NCI-H2081 (cell line): ENCODE measurements around the gene PTPRT.

Experiments used
- DNase-seq, 2 experiments: peaks; one replicate each; lab custom pipeline; 2025; lab: John Stamatoyannopoulos, UW

The PTPRT gene

DNA sequence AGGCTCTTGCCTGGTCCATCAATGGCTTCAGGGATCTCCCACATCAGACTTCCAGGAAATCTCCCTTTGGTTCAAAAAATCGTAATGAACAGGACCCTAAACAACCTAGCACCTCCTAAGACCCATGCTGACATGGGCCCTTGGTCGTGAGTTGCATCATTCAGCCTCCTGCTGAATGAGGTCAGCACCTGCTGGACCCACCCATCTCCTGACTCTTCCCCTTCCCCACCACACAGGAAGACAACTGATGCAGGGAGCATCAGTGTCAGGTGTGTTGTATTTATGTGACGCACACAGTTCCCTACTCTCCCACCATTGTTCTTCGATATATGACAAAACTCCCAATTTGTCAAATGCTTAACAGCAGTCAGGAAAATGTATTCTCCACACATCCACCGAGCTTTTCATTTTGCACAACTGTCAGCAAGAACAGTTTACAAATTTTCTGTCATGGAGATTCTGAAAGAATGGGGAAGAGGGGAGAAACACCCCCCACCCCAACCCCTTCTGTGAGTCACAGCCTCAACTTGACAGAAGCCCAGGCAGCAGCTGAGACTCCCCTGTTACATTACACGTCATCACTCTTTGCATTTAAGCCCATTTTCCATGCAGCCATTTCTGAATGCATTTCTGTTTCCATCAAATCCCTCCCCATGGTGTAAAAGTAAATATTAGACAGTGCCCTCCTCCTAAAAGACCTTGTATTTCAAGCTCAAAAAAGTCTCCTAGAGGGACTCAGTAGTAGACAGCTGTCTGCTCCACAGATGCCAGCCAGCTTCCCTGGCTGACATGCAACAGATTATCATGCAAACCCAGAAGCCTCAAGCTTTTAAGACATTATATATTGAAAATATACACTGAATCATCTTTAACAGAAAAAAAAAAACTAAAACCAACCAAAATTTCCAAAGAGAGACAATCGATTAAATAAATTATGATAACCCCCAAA, 577.5 kb downstream of the PTPRT start:
- no peak for DNase-seq

DNA sequence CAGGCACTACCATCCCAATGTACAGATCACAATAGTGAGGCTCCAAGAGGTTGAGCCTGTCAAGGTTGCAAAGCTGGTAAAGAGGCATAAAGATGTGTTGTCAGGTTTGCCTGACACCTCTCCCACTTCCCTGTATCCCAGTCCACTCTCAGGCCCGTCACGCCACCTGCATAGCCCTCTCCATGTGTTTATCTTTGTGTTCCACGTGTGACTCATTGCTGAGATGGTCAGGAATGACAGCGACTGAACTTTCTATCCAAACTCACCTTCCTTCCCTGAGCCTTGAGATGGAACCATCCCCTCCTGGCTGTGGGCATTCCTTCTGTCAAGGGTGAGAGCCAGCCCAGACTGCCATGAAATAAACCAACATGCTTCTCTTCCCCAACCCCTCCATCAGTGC, 578.3 kb downstream of the PTPRT start:
- no peak for DNase-seq

DNA sequence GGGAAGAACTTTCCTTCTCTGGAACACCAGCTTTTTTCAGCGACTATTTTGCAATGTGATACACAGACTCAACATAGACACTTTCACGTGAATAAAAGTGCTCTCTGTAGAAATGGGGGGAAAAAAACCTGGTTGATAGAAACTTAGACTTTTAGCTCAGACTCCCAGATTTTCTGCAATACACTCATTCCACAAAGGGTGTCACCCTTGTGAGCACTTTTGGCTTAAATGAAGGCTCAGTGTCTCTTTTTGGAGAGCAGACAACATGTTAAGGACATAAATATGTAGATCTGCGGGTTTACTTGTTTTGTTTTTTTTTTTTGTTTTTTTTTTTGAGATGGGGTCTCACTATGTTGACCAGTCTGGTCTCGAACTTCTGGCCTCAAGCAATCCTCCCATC, 579.6 kb downstream of the PTPRT start:
- DNase-seq, result no peak

DNA sequence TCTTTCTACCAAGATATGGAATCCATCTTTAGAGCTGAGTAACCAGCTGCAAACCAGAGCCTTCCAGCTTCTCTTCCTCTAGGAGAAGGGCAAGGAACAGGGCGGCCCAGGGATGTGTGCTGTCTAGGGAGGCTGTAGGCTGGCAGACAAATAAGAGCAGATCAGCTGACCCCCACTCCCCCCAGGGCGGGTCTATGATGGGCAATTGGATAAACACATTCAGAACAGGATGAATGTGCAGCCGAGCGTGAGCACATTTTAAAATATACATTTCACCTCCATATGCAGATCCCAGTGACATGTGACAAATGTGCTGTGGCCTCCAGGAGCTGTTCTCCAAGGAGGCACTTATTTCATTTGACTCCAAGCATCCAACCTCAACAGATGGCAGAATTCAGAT, 580.1 kb downstream of the PTPRT start:
- no peak for DNase-seq

DNA sequence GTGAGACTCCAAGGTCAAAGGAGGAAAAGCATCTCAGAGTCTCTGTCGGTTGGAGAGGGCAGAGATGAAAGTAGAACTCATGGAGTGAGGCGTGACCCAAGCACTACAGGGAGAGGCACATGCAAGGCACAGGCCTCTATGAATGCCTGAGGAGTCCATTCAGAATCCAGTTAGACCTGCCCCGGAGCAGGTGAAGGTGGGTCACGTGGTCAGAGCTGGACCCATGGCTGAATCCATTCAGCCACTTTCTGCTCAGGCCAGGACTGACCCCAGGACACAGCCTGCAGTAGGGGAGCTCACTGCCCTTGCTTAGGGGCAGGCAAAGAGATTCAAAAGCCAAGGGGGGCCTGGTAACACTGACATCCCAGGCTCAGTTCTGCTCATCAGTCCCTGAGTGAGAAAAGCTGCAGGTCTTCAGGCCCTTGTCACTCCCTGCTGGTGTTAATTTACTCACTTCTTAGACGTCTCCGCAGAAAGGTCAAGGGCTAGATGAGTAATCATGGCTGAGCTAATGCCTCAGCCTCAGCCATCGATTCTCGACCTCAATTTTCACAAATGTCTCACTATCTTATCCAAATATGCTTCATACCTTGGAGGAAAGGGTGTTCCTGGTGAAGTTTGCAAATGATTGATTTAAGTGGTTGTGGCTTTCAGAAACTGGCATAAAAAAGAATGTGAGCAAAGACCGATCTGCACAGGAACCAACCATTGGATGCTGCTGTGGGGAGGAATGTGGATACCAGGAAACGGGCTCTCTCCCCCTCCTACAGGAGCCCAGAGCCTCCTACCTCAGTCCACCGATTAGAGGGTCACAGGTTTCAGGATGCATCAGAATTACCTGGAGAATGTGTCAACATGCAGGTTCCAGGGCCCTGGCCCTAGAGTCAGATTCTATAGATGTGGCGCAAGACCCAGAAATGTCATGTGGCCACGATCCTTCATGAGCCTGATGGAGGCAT, 584.4 kb downstream of the PTPRT start:
- DNase-seq, result no peak

DNA sequence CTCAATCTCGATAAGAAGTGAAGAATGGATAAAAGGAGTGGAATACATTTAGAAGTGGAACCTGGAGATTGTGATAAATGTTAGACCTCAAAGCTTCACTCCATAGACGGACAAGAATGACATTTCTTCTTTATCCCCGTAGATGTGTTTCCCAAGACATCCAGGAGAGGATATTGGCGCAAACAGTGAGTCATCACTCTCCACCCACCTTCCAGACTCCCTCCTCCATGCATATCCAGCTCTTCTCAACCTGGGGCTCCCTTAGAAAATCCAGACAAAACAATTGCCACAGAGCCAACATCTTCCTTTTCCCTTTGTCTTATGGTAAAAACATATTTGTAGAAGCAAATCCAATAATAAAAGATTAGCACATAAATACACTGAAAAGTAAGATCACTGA, 586.1 kb downstream of the PTPRT start:
- no peak for DNase-seq

DNA sequence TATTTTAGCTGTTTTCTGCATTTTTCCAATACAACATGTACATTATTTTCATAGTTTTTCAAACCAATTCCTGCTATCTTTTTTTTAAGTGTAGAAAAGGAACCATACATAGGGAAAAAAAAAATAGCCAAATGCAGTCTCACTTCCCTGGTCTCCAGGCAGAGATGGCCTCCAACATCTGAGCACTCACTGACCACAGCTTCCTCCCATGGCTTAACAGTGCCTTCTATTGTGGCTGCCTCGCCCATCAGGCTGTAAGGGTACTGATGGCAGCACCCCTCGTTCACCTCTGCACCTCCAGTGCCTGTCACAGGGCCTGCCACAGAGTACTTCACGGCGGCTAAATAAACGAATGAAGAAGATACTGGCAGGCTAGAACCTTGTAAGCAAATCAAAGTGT, 591.1 kb downstream of the PTPRT start:
- no peak for DNase-seq

DNA sequence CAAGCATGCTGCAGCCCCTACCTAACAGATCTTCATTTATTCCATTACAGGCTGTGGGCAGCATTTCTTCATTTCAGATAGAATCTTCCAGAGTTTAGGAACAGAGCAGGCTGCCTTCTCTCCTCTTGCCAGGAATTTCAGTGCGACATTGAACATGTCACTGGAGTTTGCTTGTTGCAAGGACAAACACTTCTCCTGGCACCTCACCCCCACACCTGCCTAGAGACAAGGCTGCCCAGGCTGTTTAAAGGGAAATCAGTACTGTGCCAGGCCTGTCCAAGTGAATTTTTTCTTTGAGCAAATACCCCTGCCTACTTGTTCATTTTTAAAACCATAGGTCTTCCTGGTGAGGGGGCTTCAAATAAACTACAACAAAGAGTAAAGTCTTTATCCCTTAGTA, 594.1 kb downstream of the PTPRT start:
- no peak for DNase-seq

DNA sequence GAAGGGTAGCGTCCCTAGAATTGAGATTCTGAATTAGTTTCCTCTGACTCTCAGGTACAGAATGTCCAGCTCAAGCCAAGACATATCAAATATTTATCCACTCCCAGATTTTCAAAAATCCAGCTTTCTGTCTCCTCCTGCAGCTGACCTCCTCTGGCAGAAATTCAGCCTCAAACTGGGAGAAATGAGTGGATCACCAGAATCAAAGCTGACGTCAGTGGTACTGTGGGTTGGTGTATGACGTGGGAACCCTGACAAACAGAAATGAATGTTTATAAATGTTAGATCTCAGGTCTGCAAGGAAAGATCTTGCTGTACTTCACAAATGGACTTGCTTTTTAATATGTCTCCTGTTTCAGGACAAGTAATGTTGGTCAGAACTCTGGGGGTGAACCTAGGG, 595.0 kb downstream of the PTPRT start:
- DNase-seq, result no peak

DNA sequence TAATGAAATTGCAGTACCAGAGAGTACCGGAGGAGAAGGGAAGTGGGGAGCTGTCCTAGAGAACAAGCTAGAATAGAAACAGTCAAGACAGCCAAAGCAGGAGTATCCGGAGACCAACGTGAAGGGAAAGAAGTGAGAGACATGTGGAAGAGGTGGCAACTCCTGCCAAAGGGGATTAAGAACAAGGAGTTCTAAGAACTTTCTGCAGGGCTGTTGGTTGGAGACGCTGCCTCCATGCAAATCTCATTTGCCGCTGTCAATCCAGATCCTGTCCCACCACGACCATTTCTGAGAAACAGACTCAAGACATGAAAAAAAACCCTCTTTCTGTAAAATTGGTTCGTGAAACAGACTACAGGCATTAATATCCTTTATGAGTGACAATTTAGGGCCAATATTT, 595.7 kb downstream of the PTPRT start:
- no peak for DNase-seq

DNA sequence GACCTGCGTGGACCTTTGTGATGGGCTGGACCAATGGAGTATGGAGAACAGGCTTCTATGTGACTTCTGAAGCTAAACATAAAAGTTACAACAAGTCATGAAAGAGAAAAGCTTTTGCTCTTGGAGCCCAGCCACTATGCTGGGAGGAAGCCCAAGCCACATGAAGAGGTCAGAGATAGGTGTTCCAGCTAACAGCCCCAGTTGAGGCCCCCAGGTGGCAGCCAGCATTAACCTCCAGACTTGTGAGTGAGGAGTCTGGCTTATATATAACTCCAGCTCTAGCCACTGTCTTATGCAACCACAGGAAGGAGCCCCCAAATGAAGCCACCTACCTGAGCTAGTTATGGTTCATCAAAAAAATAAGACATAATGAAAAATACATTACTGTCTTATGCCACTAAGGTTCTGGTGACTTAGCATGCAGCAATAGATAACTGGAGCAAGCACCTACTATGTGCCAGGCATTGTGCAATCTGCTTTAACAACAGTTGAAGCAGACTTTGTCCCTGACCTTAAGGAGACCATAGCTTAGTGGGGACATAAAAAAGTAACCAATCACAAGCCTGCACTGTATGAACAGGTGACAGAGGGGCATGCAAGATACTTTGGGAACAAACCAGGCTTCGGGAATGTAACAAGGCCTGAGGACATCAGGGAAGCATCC, 599.6 kb downstream of the PTPRT start:
- no peak for DNase-seq

DNA sequence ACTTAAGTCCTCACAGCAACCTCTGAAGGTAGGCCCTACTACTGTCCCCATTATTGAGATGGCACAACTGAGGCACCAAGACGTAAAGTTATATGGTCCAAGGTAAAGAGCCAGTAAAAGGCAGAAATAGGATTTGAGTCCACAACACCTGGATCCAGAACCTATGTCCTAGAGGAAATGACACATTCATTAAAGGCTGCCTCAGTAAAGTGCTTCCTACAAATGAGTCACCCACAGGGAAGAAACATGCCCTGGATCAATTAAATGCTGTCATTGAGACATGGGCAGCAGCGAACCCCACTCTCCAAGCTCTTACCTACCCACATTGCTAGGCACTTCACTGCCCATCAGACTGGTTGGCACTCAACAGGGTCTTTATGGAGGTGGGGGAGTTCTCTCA, 600.9 kb downstream of the PTPRT start:
- no peak for DNase-seq

DNA sequence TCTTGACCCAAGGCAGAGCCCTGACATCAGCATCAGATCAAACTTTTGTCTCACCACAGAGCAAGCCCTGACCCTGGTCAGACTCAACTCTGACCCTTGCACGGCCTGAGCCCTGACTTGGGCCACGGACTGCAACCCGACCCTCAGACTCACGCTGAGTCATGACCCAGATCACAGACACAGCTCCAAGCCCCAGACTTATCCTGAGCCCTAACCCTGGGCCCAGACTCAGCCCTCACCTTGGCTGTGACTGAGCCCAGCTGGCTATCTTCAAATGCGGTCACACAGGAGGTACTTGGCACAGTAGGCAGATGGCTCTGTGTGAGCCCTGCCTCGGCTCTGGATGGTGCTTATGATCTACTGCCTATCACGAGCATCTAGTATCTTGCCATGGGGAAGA, 602.3 kb downstream of the PTPRT start:
- no peak for DNase-seq

DNA sequence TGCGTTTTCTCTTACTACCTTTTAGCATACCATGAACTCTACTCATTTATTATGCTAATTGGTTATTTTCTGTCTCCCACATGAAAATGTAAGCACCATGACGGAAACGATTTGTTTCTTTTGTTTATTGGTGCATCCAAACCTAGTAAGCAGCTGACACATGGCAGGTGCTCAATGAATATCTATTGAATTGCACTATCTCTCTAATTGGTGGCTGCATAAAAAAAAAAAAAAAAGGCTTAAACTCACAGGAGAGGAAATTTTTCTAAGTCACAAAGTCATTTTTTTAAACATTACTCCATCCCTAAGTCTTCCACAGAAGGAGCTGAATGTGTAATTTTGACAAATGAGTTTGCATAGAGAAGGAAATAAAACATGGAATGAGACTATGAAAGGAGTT, 608.4 kb downstream of the PTPRT start:
- DNase-seq, result no peak

DNA sequence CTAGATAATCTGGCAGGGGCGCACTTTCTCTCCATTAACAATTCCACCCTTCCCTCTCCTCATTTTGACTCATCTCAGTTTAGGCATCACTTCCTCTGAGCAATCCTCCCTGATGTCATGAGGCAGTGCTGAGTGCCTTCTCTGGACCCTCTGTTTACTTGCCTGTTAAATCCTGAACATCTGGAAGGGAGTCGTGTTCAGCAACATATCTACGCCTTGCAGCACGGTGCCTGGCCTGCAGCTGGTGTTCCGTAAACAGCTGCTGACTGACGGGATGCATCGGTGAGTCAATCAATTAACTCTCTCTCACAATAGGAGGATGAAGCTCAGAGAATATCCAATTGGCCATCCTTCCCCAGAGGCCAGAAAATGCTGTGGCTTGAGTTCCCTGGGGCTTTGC, 613.5 kb downstream of the PTPRT start:
- no peak for DNase-seq

DNA sequence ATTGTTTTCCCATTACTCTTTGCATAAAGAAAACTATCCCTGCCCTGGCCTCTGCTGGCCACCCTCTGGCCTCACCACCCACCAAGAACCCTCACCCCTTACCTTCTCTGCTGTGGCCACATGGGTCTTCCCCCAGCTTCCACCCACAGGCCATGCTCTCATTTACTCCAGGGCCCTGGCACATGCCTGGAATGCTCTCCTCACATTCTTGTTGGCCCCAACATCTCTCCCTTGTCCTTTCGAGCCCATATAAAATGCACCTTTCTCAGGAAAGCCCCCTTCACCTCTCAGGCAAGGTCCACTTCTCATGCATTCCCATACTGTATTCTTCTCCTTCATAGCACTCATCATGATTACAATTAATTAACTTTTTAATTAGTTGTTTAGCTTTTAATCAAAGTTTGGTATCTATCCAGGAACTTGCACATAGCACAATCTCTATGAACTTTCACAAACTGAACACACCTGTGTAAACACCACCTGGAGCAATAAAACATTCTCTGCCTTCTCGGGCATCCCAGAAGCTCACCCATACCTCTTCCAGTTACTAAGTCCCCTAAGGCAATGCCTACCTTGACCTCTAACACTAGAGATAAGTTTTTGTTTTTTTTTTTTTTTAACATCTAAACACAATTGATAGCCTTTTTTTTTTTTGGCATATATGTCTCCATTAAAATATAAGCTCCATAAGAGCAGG, 617.2 kb downstream of the PTPRT start:
- DNase-seq, result no peak

DNA sequence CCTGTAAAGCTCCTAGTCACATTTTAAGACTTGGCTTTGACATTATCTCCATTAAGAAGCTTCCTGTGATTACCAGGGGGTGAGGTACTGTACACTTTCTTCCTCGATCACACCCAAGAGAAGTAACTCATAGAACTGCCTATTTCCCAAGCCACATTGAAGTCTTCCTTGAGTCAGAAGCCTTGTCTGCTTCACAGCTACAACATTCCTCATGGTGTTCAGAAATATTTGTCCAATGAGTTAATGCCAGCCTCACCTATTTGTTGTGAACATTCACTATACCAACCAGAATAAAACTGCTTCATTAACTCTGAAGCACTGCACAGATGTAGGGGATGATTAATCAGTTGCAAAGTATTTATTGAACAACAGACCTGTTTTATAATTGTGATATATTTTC, 622.3 kb downstream of the PTPRT start:
- no peak for DNase-seq

DNA sequence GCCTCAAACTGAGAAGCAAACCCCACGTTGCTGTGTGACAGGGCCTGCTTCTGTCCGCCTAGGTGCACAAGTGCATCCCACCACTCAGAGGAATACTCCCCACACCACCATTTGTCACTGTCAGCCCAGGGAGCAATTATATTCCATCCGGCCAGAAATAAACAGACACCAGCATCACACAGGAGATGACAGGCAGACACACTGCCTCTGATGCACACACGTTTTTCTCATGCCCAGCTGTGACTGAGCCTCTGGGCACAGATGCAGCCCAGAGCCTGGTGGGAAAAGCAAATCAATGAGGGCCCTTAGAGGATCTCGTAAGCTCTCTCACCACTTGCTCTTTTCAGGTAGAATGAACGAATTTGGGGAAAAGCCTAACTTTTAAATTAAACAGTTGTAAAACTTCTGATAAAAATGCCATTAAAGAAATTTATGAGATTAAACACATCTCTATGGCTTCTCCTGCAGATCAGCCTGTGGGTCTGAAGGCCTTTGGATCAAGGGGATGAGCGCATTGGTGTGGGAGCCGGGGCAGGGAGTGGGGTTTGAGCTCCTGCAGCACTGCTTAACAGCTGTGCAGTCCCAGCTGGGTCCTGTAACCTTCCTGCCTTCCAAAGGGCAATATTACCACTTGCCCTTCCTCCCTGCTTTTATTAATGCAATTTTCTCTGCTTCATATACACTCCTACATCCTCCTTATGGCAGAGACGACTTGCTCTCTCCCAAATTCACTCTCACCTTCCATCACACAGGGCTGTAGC, 624.3 kb downstream of the PTPRT start:
- no peak for DNase-seq

DNA sequence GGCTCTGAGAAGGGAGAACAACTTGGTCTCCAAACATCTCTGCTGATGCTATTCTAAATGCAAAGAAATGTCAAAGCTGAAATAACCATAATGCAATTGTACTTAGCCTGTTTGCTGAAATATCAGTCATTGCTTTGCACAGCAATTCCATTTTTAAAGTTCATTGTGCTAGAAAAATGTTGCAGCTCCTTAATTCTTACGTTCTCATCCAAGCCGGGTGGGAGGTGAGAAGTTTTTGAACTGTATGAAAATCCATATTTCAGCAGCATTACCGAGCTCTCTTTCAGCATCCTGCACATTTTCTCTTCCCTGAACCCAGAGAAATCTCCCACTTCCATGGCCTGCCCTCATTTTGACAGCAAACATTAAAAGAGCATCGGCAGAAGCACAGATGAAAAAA, 630.0 kb downstream of the PTPRT start:
- DNase-seq, result no peak

DNA sequence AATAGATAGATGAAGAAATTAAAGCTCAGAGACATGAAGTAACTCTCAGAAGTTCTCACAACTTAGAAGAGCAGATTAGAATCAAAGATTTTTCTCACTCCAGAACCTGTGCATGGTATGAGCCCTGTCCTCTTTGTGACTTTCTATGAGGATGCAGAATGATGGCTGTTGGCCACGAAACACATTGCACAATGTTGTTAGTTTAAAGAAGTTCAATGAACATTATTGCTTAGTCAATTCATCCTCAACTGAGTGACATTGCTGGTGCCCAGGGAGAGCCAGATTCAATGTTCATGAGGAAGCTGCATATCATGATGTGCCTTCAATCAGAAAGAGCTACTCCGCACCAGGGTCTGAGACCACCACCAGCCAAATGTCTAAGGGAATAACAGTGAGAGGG, 633.1 kb downstream of the PTPRT start:
- DNase-seq, result no peak

DNA sequence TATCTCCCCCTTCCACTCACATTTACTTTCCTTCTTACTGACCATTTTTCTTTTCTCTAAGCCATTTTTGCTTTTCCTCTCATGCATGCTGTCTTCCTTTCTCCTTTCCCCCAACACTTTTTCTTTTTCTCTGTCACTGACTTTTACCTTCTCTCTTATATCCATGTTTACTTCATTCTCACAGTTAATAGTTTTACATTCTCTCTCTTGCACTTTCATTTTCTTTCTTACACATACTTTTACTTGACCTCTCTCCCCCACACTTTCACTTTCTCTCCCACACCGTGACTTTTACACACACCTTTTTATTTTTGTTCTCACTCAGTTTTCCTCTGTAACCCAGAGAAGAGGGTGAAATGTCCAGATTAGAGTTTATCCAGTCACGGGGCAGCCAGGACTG, 636.3 kb downstream of the PTPRT start:
- no peak for DNase-seq
